ENCODE data around the gene PUS10.

GRCh38 chr2:60957224-60957623, 60.8 kb downstream of the PUS10 start:
- TF ChIP-seq NFRKB (IDR thresholded peaks at IDR 0.05): no peak
- TF ChIP-seq PKNOX1 (IDR thresholded peaks at IDR 0.05): no peak
- no peak for TF ChIP-seq ELF4 (IDR thresholded peaks at IDR 0.05)
- TF ChIP-seq L3MBTL2 (conservative IDR thresholded peaks at IDR 0.05): no peak
- TF ChIP-seq FOXK2 (IDR thresholded peaks at IDR 0.05): no peak
- no peak for TF ChIP-seq FOXM1 (IDR thresholded peaks at IDR 0.05; ENCODE audit: borderline replicate concordance)
- no peak for TF ChIP-seq FOXA1 (IDR thresholded peaks at IDR 0.05)
- no peak for TF ChIP-seq ARNT (IDR thresholded peaks at IDR 0.05)
- TF ChIP-seq CTBP1 (IDR thresholded peaks at IDR 0.05; ENCODE audit: borderline replicate concordance): no peak
- TF ChIP-seq ZNF384 (IDR thresholded peaks at IDR 0.05): no peak
- TF ChIP-seq SP1 (IDR thresholded peaks at IDR 0.05): no peak

Data from HEK293T (cell line).